ENCODE measurements around the gene RNF208. TPM values are rescaled to one million over a fixed set of nuclear protein-coding genes. Genes with fewer than 3 reads are reported as not detected.

The RNF208 gene
- total and polyA plus RNA-seq, 2 experiments from 2014 or later: 1.4 to 5.6 TPM

GRCh38 chr9:137242269-137243203, 20.5 kb upstream of the RNF208 start:
- ATAC-seq (no peak), DNase-seq (ENCODE audit: low spot score) (no peak)
- H3K4me3 ChIP-seq: peak overlapping the region; percentile 89
- TF ChIP-seq POLR2AphosphoS5 (IDR thresholded peaks at IDR 0.05; ENCODE audit: low read depth) (no peak), CTCF (conservative IDR thresholded peaks at IDR 0.05; ENCODE audit: low read depth in 2 of 2) (no peak), ETS1 (IDR thresholded peaks at IDR 0.05) (no peak), STAT1 (IDR thresholded peaks at IDR 0.05; ENCODE audit: unreplicated experiment) (no peak), ZNF462 (CRISPR knock-in tag; IDR thresholded peaks at IDR 0.05) (no peak), EZH2 (IDR thresholded peaks at IDR 0.05; ENCODE audit: low read depth, unreplicated experiment) (no peak), REST (IDR thresholded peaks at IDR 0.05; ENCODE audit: unreplicated experiment) (no peak), ZNF114 (CRISPR knock-in tag; IDR thresholded peaks at IDR 0.05) (no peak), JUNB (IDR thresholded peaks at IDR 0.05; ENCODE audit: unreplicated experiment) (no peak), ZNF331 (CRISPR knock-in tag; IDR thresholded peaks at IDR 0.05; ENCODE audit: low read depth) (no peak), CREB1 (CRISPR knock-in tag; IDR thresholded peaks at IDR 0.05; ENCODE audit: low read depth) (no peak), NANOG (IDR thresholded peaks at IDR 0.05; ENCODE audit: borderline replicate concordance) (no peak)
- H3F3A ChIP-seq (replicated peaks; ENCODE audit: low read depth): 0 out of 2 replicates have a peak, but pooled peaks cover 29% of the 10 kb centered on the region
- H3K36me3 Mint-ChIP-seq (ENCODE audit: low read depth): peaks cover 31% of the 10 kb centered on the region
- H3K27me3 Mint-ChIP-seq (ENCODE audit: insufficient read depth, low read depth, poor library complexity): peaks cover 29% of the 10 kb centered on the region
- H3K9me3 Mint-ChIP-seq: no peaks in the 10 kb centered on the region
- H3K27ac ChIP-seq (ENCODE audit: low read depth): no peak overlapping the region; the same call in 1 of the 2 replicates
- 0 out of 2 replicates have a peak overlapping the region, but pooled peaks have one; percentile 44 for H3K27ac Mint-ChIP-seq
- peaks cover 16% of the 10 kb centered on the region for H4K20me1 ChIP-seq (replicated peaks; ENCODE audit: insufficient read depth)
- no peaks in the 10 kb centered on the region for H3K36me3 ChIP-seq (ENCODE audit: insufficient read depth)
- H3K4me2 ChIP-seq: peak overlapping the region; percentile 90
- peaks cover 35% of the 10 kb centered on the region for H3K4me1 Mint-ChIP-seq
- H3K27me3 ChIP-seq (ENCODE audit: insufficient read depth): no peaks in the 10 kb centered on the region
- H2AFZ ChIP-seq: no peak overlapping the region
- peaks cover 20% of the 10 kb centered on the region; the same call in 1 of the 2 replicates for H3K4me1 ChIP-seq (ENCODE audit: insufficient read depth)
- H3K4me3 Mint-ChIP-seq: peak overlapping the region; percentile 86
- no peaks in the 10 kb centered on the region for H3K9me2 ChIP-seq (ENCODE audit: insufficient read depth)
- peaks cover 29% of the 10 kb centered on the region for H3K79me2 ChIP-seq (replicated peaks; ENCODE audit: insufficient read depth)

Measured in GM23338 (cell line).